GM12878 (cell line): ENCODE measurements around the gene BPI. TPM values are rescaled to one million over a fixed set of nuclear protein-coding genes. Genes with fewer than 3 reads are reported as not detected.

Source experiments
- ATAC-seq: fragments of 200-7000 bp; cut with Tn5 transposase; 3 replicates; pipeline ENCODE4 v1.9.1; 2020; ENCODE audit warnings: mild to moderate bottlenecking, moderate library complexity
- BruUV-seq: library from RNA; stranded (reverse); fragments of 400-500 nt; replicated peaks from 2 replicates; lab custom pipeline; 2021; lab: Mats Ljungman, UMichigan
- CTCF ChIA-PET: fragments of 300-600 bp; sonication (Branson Sonifier 250); formaldehyde crosslinking; extraction: SDS; loops from one replicate; lab custom pipeline; 2021; ENCODE audit warnings: inconsistent platforms; lab: Yijun Ruan, JAX
- POLR2A ChIA-PET: fragments of 350-600 bp; formaldehyde crosslinking; extraction: SDS; loops from one replicate; lab custom pipeline; 2021; ENCODE audit warnings: inconsistent platforms; lab: Charles Lee
- RAD21 ChIA-PET: fragments of 300-600 bp; sonication (Branson Sonifier 250); formaldehyde crosslinking; loops from one replicate; lab custom pipeline; 2023; ENCODE audit warnings: antibody characterized with exemption; ENCODE audit not compliant: unreplicated experiment; lab: Charles Lee
- SMC1A ChIA-PET: fragments of 300-600 bp; sonication (Branson Sonifier 250); formaldehyde crosslinking; loops from one replicate; lab custom pipeline; 2023; ENCODE audit not compliant: unreplicated experiment, uncharacterized antibody; lab: Charles Lee
- DNase-seq: peaks from one replicate; pipeline ENCODE4 v3.0.0-alpha.2; 2011; ENCODE audit warnings: low read depth, low spot score
- FAIRE-seq: peaks from 3 replicates; lab custom pipeline; 2011; peaks lifted over from hg19 to GRCh38; lab: Jason Lieb, UNC
- H2AFZ ChIP-seq: 2 replicates; pipeline ENCODE4 v1.6.0; 2011; ENCODE audit warnings: low read depth, low read length, control low read depth; ENCODE audit not compliant: control insufficient read depth
- H3K27ac ChIP-seq: 2 replicates; pipeline ENCODE4 v1.5.1; 2011; ENCODE audit warnings: control low read depth; ENCODE audit not compliant: control insufficient read depth, insufficient read depth
- H3K27me3 ChIP-seq, 2 experiments: replicated peaks in 1 of 2; 2 replicates each; pipeline versions ENCODE4 v1.6.0 to v1.6.1; 2011; ENCODE audit warnings: low read length in 1 of 2; ENCODE audit not compliant: control insufficient read depth in 2 of 2, insufficient read depth in 2 of 2
- H3K36me3 ChIP-seq, 2 experiments: 2 replicates each; pipeline ENCODE4 v1.5.1; 2011; ENCODE audit warnings: low read length in 1 of 2; ENCODE audit not compliant: control insufficient read depth in 2 of 2, insufficient read depth in 2 of 2
- H3K4me1 ChIP-seq: 2 replicates; pipeline ENCODE4 v1.6.1; 2011; ENCODE audit warnings: mild to moderate bottlenecking, low read length, moderate library complexity, mixed read lengths; ENCODE audit not compliant: control insufficient read depth, insufficient read depth
- H3K4me2 ChIP-seq: 2 replicates; pipeline ENCODE4 v1.6.0; 2011; ENCODE audit warnings: control low read depth; ENCODE audit not compliant: control insufficient read depth, insufficient read depth
- H3K4me3 ChIP-seq: fragments of 200-600 bp; sonication (generic); 2 replicates; pipeline ENCODE4 v1.5.1; 2016
- H3K79me2 ChIP-seq: 2 replicates; pipeline ENCODE4 v1.6.0; 2011; ENCODE audit warnings: low read length; ENCODE audit not compliant: control insufficient read depth, insufficient read depth
- H3K9ac ChIP-seq: 2 replicates; pipeline ENCODE4 v1.8.0; 2011; ENCODE audit warnings: low read length, control low read depth, mixed read lengths; ENCODE audit not compliant: control insufficient read depth, insufficient read depth
- H3K9me3 ChIP-seq: replicated peaks from 3 replicates; pipeline ENCODE4 v1.5.1; 2011; ENCODE audit warnings: mild to moderate bottlenecking, low read length; ENCODE audit not compliant: control insufficient read depth, insufficient read depth
- H4K20me1 ChIP-seq: 2 replicates; pipeline ENCODE4 v1.6.0; 2011; ENCODE audit not compliant: control insufficient read depth, insufficient read depth
- CHD4 ChIP-seq: fragments of 200-600 bp; sonication (generic); IDR thresholded peaks from 2 replicates; pipeline ENCODE4 v1.6.1; 2016; ENCODE audit warnings: mild to moderate bottlenecking
- DPF2 ChIP-seq: fragments of 450-650 bp; IDR thresholded peaks from 2 replicates; pipeline ENCODE4 v1.6.1; 2017; ENCODE audit warnings: mild to moderate bottlenecking
- GATAD2B ChIP-seq: fragments of 450-650 bp; conservative IDR thresholded peaks from 2 replicates; pipeline ENCODE4 v1.6.1; 2017; ENCODE audit warnings: low read depth, mild to moderate bottlenecking, moderate library complexity
- RELA ChIP-seq: fragments of 450-650 bp; IDR thresholded peaks from 2 replicates; pipeline ENCODE4 v1.8.0; 2014; ENCODE audit warnings: borderline replicate concordance; ENCODE audit not compliant: partially characterized antibody
- SIN3A ChIP-seq: IDR thresholded peaks from 2 replicates; pipeline ENCODE4 v1.6.1; 2012; ENCODE audit warnings: low read depth, low read length, improper control_type of control experiment
- SUZ12 ChIP-seq: fragments of 200-600 bp; sonication (generic); IDR thresholded peaks from one replicate; pipeline ENCODE4 v1.6.1; 2018; ENCODE audit warnings: antibody characterized with exemption, mild to moderate bottlenecking; ENCODE audit not compliant: unreplicated experiment
- TARDBP ChIP-seq: IDR thresholded peaks from 2 replicates; pipeline ENCODE4 v1.6.1; 2016; ENCODE audit warnings: borderline replicate concordance
- ZNF207 ChIP-seq: fragments of 450-650 bp; IDR thresholded peaks from 2 replicates; pipeline ENCODE4 v1.6.1; 2014; ENCODE audit warnings: antibody characterized with exemption, mild to moderate bottlenecking, borderline replicate concordance
- WGBS: methylation state at CpG from one replicate; pipeline ENCODE4 v1.1.6; 2016; ENCODE audit warnings: low lambda C conversion rate; ENCODE audit not compliant: insufficient replicate concordance, insufficient coverage; ENCODE audit errors: missing lambda C conversion rate; 5-methylcytosine and 5-hydroxymethylcytosine counted together
- in situ Hi-C: fragments of 300-500 bp; cut with MboI; formaldehyde crosslinking; loops from 9 replicates; pipeline ENCODE4 v1.14.3; 2018; ENCODE audit warnings: mixed read lengths
- intact Hi-C: fragments of 100-400 bp; cut with micrococcal nuclease; formaldehyde crosslinking; loops from one replicate; pipeline ENCODE4 v1.14.2; 2022; ENCODE audit not compliant: unreplicated experiment
- polyA plus RNA-seq, 11 experiments: library from polyadenylated mRNA; depleted of rRNA in 4 of 11; unstranded in 6 of 11; stranded (reverse) in 5 of 11; fragments of >200 nt; fragmentation: Nextera tagmentation in 4 of 11; fragmentation: Illumina TruSeq in 1 of 11; extraction: Ambion mirVana in 4 of 11; extraction: Trizol in 1 of 11; gene quantifications; 1 replicate in 1 of 11; 2 replicates in 10 of 11; pipeline versions ENCODE4 v1.2.1 to v1.2.3, GENCODE V29; 2011 to 2016; ENCODE audit warnings: inconsistent platforms in 2 of 11, missing spikeins in 2 of 11, low read depth in 1 of 11
- total RNA-seq, 4 experiments: library from RNA; depleted of rRNA in 3 of 4; stranded (reverse); fragments of >200 nt in 3 of 4; fragmentation: Illumina TruSeq in 1 of 4; extraction: Trizol in 1 of 4; gene quantifications; 2 replicates each; pipeline versions ENCODE4 v1.2.1 to v1.2.3, GENCODE V29; 2013 to 2021

The BPI gene
- total and polyA plus RNA-seq, 10 of the 15 experiments (the other 5 are each of a cell fraction or from before 2014, with no cell fraction given), result not detected

DNA sequence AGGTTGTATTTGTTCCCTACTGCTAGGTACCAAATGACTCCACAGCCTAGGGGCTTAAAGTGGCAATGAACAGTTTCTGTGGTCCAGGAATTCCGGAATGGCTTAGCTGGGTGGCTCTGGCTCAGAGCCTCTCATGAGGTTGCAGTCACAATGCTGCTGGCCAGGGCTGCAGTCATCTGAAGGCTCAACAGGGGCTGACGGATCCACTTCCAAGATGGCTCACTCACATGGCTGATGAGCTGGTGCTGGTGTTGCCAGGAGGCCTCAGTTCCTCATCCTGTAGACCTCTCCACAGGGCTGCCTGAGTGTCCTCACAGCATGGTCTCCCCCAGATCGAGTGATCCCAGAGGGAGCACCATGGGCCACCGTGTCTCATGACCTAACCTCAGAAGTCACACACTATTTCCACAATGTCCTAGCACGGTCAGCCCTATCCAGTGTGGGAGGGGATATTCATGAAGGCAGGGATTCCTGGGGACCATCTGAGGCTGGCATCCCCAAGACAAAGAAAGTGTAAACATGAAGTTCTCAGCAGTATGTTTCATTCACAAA is 19.0 kb upstream of the BPI start:
- Histone ChIP-seq H3K4me1 (no peaks in the 10 kb centered on the region), H4K20me1 (no peaks in the 10 kb centered on the region), H3K9ac (no peak overlapping the region), H3K4me3 (no peak overlapping the region), H3K27me3 (no peaks in the 10 kb centered on the region), H3K79me2 (no peaks in the 10 kb centered on the region), H3K27ac (no peak overlapping the region), H3K9me3 (no peaks in the 10 kb centered on the region; the same call in 2 of the 3 replicates), H3K36me3 (no peaks in the 10 kb centered on the region), H3K4me2 (no peak overlapping the region), H2AFZ (no peak overlapping the region)
- ATAC-seq (no peak), FAIRE-seq (no peak), DNase-seq (no peak)
- intact Hi-C loops (no loop called here), in situ Hi-C loops (no loop called here)
- RAD21 ChIA-PET, result no interaction called here
- POLR2A ChIA-PET, result no interaction called here
- WGBS, result 42% methylated on average over 5 of the region's 5 CpGs
- SMC1A ChIA-PET, result no interaction called here
- CTCF ChIA-PET, result no interaction called here
- TF ChIP-seq DPF2, result no peak
- TF ChIP-seq TARDBP, result no peak
- TF ChIP-seq SUZ12, result no peak
- TF ChIP-seq GATAD2B, result no peak
- TF ChIP-seq RELA, result no peak
- no peak for TF ChIP-seq CHD4
- no peak for TF ChIP-seq ZNF207
- TF ChIP-seq SIN3A, result no peak
- BruUV-seq, result no TSS peak
